GM21825 (cell line): ENCODE measurements around the gene SPPL3.

Experiments
- ATAC-seq: cut with Tn5 transposase; IDR thresholded peaks from one replicate; pipeline ENCODE4 v1.9.1; 2021; ENCODE audit warnings: mild to moderate bottlenecking, moderate library complexity; ENCODE audit not compliant: unreplicated experiment

The SPPL3 gene

GRCh38 chr12:120791669-120792176, 112.4 kb downstream of the SPPL3 start:
- no peak for ATAC-seq

- ATAC-seq: no peak
Measured at GRCh38 chr12:120790114-120790513, 114.0 kb downstream of the SPPL3 start.

GRCh38 chr12:120787889-120788288, 116.3 kb downstream of the SPPL3 start:
- ATAC-seq: no peak

- ATAC-seq: no peak
Measured at GRCh38 chr12:120784804-120785203, 119.4 kb downstream of the SPPL3 start.

- ATAC-seq: no peak
Measured at GRCh38 chr12:120783197-120783596, 121.0 kb downstream of the SPPL3 start.

- ATAC-seq: no peak
Measured at GRCh38 chr12:120775862-120776552, 128.2 kb downstream of the SPPL3 start.

- no peak for ATAC-seq
Measured at GRCh38 chr12:120774169-120774916, 129.8 kb downstream of the SPPL3 start.

GRCh38 chr12:120771097-120771496, 133.1 kb downstream of the SPPL3 start:
- ATAC-seq: no peak

GRCh38 chr12:120767071-120768024, 136.8 kb downstream of the SPPL3 start:
- no peak for ATAC-seq

- ATAC-seq: no peak
Measured at GRCh38 chr12:120766566-120766965, 137.6 kb downstream of the SPPL3 start.

- no peak for ATAC-seq
Measured at GRCh38 chr12:120764816-120765215, 139.3 kb downstream of the SPPL3 start.

- no peak for ATAC-seq
Measured at GRCh38 chr12:120763250-120763649, 140.9 kb downstream of the SPPL3 start.

GRCh38 chr12:120762086-120762485, 142.1 kb downstream of the SPPL3 start:
- ATAC-seq: no peak

- no peak for ATAC-seq
Measured at GRCh38 chr12:120761519-120761934, 142.6 kb downstream of the SPPL3 start.

GRCh38 chr12:120760349-120761254, 143.6 kb downstream of the SPPL3 start:
- ATAC-seq: no peak

- ATAC-seq: no peak
Measured at GRCh38 chr12:120759591-120760348, 144.4 kb downstream of the SPPL3 start.

- ATAC-seq: no peak
Measured at GRCh38 chr12:120758798-120759590, 145.2 kb downstream of the SPPL3 start.

- no peak for ATAC-seq
Measured at GRCh38 chr12:120757949-120758348, 146.2 kb downstream of the SPPL3 start.
